ENCODE measurements around the gene HSH2D.

The HSH2D gene

DNA sequence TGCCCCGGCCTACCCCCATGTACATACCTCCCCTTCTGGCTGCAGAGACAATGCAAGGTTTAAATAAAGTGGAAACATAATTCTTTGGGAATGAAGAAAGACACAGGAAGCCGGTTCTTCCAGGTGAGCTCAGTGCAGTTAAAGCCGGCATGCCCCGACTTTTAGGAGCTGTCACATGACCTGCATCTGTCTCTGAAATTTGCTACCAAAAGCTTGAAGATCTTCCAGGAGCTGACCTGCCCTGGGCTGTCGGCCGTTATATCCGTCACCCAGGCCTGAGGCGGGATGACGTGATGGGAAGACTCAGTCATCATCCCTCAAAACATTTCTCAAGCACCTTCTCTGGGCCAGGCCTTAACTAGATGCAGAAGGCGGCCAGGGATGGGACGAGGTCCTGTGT lies 21.5 kb upstream of the HSH2D start:
- DNase-seq (ENCODE audit: low read depth): peak; percentile 69
- TF ChIP-seq, protein P1, sequence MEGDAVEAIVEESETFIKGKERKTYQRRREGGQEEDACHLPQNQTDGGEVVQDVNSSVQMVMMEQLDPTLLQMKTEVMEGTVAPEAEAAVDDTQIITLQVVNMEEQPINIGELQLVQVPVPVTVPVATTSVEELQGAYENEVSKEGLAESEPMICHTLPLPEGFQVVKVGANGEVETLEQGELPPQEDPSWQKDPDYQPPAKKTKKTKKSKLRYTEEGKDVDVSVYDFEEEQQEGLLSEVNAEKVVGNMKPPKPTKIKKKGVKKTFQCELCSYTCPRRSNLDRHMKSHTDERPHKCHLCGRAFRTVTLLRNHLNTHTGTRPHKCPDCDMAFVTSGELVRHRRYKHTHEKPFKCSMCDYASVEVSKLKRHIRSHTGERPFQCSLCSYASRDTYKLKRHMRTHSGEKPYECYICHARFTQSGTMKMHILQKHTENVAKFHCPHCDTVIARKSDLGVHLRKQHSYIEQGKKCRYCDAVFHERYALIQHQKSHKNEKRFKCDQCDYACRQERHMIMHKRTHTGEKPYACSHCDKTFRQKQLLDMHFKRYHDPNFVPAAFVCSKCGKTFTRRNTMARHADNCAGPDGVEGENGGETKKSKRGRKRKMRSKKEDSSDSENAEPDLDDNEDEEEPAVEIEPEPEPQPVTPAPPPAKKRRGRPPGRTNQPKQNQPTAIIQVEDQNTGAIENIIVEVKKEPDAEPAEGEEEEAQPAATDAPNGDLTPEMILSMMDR (IDR thresholded peaks at IDR 0.05; ENCODE audit: insufficient read depth, low read depth, low read length, missing control alignments): no peak
- H3K4me3 ChIP-seq (ENCODE audit: low read length): no peak overlapping the region

DNA sequence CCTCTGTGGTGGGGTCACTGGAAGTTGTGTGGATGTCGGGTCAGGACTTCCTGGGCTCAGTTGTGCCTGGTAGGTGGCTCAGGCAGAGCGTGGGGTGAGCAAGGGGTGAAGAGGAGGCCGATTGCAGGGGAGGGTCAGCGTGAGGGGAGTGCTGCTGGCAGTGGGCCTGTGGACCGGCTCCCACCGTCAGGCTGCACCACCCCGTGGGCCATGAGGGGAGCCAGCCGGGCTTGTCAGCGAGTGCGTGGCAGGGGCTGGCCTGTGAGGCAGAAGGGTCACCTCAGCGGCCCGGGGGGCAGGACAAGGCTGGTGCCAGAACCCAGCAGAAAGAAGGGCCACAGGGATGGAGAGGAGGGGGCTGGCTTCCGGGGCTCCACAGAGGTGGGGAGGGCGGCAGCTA lies 18.5 kb upstream of the HSH2D start:
- H3K4me3 ChIP-seq (ENCODE audit: low read length): no peak overlapping the region
- DNase-seq (ENCODE audit: low read depth): no peak
- TF ChIP-seq, protein P1 (IDR thresholded peaks at IDR 0.05; ENCODE audit: insufficient read depth, low read depth, low read length, missing control alignments): no peak

DNA sequence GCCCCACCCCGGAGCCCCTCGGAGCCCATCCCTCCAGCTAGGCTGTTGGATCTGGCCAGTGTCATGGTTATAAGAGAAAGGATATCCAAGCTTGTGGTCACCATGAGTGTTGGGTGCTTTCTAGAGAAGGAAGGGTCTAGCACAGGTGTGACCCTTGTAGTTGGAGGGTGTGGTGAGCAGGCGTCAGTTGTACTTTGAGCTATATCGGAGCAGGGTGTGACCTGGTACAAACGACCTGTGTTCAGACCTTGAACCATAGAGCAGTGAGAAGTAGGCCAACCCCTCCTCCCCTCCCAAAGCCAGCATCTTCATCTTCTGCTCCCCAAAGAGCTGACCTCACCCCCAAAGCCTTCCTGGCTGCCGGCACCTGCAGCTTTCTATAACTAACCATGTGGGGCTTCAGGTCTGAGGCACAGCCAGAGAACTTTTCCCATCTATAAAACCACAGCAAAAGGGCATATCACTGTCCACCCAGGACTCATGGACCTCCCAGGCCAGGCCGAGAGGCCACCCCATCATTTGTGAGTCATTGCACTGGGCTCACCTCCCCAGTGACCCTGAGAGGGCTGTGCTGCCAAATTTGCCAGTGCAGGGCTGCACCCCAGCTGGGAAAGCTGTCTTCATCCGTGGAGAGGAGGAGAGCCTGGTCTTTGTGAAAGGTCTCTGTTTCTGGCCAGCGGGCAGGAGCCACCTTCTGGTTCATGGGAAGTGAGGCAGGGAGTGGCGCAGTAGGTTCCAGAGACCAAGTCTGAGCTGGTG lies 17.6 kb upstream of the HSH2D start:
- TF ChIP-seq, protein P1 (IDR thresholded peaks at IDR 0.05; ENCODE audit: insufficient read depth, low read depth, low read length, missing control alignments): no peak
- no peak overlapping the region for H3K4me3 ChIP-seq (ENCODE audit: low read length)
- no peak for DNase-seq (ENCODE audit: low read depth)

DNA sequence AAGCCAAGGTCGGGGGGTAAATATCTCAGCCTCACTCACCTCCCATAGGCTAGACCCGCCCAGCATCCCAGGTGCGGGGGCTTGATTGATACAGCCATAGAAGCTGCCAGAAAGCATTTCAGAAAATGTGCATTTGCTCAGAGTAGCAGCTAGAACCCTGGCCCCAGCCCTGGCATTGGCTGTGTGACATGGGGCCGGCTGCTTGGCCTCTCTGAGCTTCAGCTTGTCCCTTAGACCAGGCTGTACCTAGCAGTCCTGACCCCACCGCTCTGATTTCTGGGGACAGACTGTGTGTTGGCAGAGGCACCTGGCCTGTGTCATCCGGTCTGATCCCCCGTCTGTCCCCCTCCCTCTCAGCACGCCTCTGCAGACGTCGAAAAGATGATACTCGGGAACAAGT lies 16.4 kb upstream of the HSH2D start:
- DNase-seq (ENCODE audit: low read depth): no peak
- H3K4me3 ChIP-seq (ENCODE audit: low read length): no peak overlapping the region
- TF ChIP-seq, protein P1 (IDR thresholded peaks at IDR 0.05; ENCODE audit: insufficient read depth, low read depth, low read length, missing control alignments): no peak

DNA sequence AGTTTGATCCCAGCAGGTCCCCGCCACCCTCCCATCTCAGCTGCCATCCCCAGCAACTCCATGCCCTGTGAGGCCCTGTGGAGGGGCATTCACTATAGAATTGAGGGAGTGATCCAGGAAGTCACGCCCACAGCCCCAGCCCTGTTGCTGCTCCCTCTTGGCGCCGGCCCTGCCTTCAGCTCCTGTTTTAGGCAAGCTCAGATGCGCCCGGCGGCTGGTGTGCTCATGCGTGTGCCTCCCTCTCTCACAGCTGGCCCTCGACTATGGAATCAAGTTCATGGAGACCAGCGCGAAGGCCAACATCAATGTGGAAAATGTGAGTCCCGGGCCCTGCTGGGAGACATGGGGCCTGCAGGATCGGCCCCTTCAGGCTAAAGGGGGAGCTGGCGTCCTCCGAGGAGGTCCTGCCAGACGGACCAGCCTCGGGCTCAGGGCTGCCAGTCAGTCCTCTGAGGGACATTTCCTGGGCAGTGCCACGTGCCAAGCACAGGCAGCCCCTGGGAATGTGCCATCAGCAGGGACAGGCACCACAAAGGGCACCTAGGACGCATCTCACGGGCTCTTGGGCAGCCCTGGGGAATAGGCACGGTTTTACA lies 15.6 kb upstream of the HSH2D start:
- DNase-seq (ENCODE audit: low read depth): no peak
- TF ChIP-seq, protein P1 (IDR thresholded peaks at IDR 0.05; ENCODE audit: insufficient read depth, low read depth, low read length, missing control alignments): no peak
- no peak overlapping the region for H3K4me3 ChIP-seq (ENCODE audit: low read length)

DNA sequence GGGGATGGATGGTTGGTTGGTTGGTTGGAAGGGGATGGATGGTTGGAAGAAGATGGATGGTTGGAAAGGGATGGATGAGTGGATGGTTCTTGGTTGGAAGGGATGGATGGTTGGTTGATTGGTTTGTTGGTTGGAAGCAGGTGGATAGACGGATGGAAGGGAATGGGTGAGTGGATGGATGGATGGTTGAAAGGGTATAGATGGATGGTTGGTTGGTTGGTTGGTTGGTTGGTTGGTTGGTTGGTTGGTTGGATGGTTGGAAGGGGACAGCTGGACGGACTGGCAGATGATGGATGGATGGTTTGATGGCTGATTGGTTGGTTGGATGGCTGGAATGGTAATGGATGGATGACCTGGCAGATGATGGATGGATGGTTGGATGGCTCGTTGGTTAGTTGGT lies 11.8 kb upstream of the HSH2D start:
- no peak for DNase-seq (ENCODE audit: low read depth)
- TF ChIP-seq, protein P1 (IDR thresholded peaks at IDR 0.05; ENCODE audit: insufficient read depth, low read depth, low read length, missing control alignments): no peak
- no peak overlapping the region for H3K4me3 ChIP-seq (ENCODE audit: low read length)

DNA sequence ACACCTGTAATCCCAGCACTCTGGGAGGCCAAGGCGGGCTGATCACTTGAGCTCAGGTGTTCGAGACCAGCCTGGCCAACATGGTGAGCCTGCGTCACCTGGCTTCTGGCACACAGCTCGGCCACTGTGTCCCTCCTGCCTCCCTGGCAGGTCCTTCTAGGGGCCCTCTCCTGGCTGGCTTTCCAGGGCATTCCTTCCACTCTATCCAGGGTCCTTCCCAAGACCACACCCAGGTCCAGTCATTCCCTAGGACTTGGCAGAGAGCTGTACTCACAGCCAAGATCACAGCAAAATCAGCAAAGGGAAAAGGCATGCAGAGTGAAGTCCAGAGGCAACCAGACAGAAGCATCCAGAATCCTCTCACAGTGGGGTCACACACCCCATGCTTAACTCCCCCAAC lies 9.7 kb upstream of the HSH2D start:
- DNase-seq (ENCODE audit: low read depth): no peak
- H3K4me3 ChIP-seq (ENCODE audit: low read length): no peak overlapping the region
- TF ChIP-seq, protein P1 (IDR thresholded peaks at IDR 0.05; ENCODE audit: insufficient read depth, low read depth, low read length, missing control alignments): no peak
